Left lung (tissue), 10 donors: ENCODE results near the gene OR2B3. TPM values are rescaled to one million over a fixed set of nuclear protein-coding genes. Genes with fewer than 3 reads are reported as not detected.

Experiments
- ATAC-seq: fragments of 200-7000 bp; cut with Tn5 transposase; one replicate; pipeline ENCODE4 v1.9.1; 2020; ENCODE audit warnings: moderate library complexity
- DNase-seq, 4 donors: peaks; one replicate each; pipeline ENCODE4 v3.0.0-alpha.2; 2013 to 2020
- H3K27ac ChIP-seq, 2 donors: fragments of 200-600 bp; sonication (generic) in 1 of 2; one replicate each; pipeline versions ENCODE4 v1.5.0 to v1.8.0; 2020 to 2021
- H3K27me3 ChIP-seq, 2 donors: fragments of 200-600 bp; sonication (generic) in 1 of 2; one replicate each; pipeline versions ENCODE4 v1.5.0 to v1.8.0; 2020 to 2021
- H3K36me3 ChIP-seq, 2 donors: fragments of 200-600 bp; sonication (generic) in 1 of 2; one replicate each; pipeline versions ENCODE4 v1.5.0 to v1.8.0; 2020 to 2021
- H3K4me1 ChIP-seq, 2 donors: fragments of 200-600 bp; one replicate each; pipeline ENCODE4 v1.8.0; 2021
- H3K4me3 ChIP-seq, 2 donors: fragments of 200-600 bp; sonication (generic) in 1 of 2; one replicate each; pipeline versions ENCODE4 v1.5.0 to v1.8.0; 2020 to 2021; ENCODE audit warnings: mild to moderate bottlenecking in 1 of 2
- H3K9me3 ChIP-seq, 2 donors: fragments of 200-600 bp; sonication (generic) in 1 of 2; one replicate each; pipeline versions ENCODE4 v1.5.0 to v1.8.0; 2020 to 2021
- intact Hi-C, 2 donors: fragments of 100-400 bp; cut with DNase I; formaldehyde crosslinking; loops; one replicate each; pipeline versions ENCODE4 v1.11.2 to v1.14.2; 2022
- polyA plus RNA-seq, 6 donors: library from polyadenylated mRNA; unstranded; fragments of 120-200 nt; gene quantifications; one replicate each; pipeline ENCODE4 v1.2.1, GENCODE V29; 2013; ENCODE audit not compliant: insufficient read length in 6 of 6
- total RNA-seq, 2 donors: library from RNA; stranded (reverse); fragmentation: NEBNext Ultra II Directional; extraction: Animal tissue kit (Norgen Biotek cat#: 25700); gene quantifications; one replicate each; pipeline ENCODE4 v1.2.1, GENCODE V29; 2021
- TF ChIP-seq, protein P1 (sequence below), 2 donors: fragments of 200-600 bp; sonication (generic) in 1 of 2; IDR thresholded peaks; one replicate each; pipeline versions ENCODE4 v1.5.0 to v1.8.0; 2021; ENCODE audit warnings: antibody characterized with exemption in 2 of 2
- donor health status: DM: no; HTN: yes; CAD: no.
- donor health status: DM: no; HTN: no; CAD: no.

The OR2B3 gene
- total and polyA plus RNA-seq, 8 donors = not detected

DNA sequence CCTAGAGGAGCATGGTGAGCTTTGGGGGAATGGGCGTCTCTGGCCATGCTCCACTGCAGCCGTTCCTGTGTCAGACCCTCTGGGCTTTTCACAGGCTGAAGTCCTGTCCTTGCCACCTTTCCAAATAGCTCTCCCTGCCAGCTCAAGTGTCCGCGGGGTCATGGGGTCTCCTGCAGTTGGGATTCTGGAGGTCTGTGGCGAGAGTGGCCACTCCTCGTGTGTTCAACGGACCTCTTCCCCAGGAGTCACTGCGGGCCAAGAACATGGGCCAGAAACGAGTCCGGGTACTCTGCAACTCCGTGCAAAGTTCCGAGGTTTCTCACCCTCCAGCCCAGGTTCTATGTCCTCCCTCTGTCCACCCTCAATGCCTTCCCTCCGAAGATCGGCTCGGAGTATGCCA is 4.7 kb downstream of the OR2B3 start:
- Histone ChIP-seq H3K36me3 (no peaks in the 10 kb centered on the region), H3K27ac (no peak overlapping the region), H3K4me1 (no peaks in the 10 kb centered on the region), H3K27me3 (no peaks in the 10 kb centered on the region), H3K9me3 (no peaks in the 10 kb centered on the region), H3K4me3 (no peak overlapping the region)
- ATAC-seq (no peak), DNase-seq (peak in 1 of 4 donors; percentile 38)
- intact Hi-C loops = no loop called here
- TF ChIP-seq, protein P1, sequence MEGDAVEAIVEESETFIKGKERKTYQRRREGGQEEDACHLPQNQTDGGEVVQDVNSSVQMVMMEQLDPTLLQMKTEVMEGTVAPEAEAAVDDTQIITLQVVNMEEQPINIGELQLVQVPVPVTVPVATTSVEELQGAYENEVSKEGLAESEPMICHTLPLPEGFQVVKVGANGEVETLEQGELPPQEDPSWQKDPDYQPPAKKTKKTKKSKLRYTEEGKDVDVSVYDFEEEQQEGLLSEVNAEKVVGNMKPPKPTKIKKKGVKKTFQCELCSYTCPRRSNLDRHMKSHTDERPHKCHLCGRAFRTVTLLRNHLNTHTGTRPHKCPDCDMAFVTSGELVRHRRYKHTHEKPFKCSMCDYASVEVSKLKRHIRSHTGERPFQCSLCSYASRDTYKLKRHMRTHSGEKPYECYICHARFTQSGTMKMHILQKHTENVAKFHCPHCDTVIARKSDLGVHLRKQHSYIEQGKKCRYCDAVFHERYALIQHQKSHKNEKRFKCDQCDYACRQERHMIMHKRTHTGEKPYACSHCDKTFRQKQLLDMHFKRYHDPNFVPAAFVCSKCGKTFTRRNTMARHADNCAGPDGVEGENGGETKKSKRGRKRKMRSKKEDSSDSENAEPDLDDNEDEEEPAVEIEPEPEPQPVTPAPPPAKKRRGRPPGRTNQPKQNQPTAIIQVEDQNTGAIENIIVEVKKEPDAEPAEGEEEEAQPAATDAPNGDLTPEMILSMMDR (IDR thresholded peaks at IDR 0.05) = no peak

GRCh38 chr6:29081312-29081711 is 5.8 kb downstream of the OR2B3 start:
- Histone ChIP-seq H3K4me3 (no peak overlapping the region), H3K27ac (no peak overlapping the region), H3K27me3 (no peaks in the 10 kb centered on the region), H3K4me1 (no peaks in the 10 kb centered on the region), H3K36me3 (no peaks in the 10 kb centered on the region), H3K9me3 (no peaks in the 10 kb centered on the region)
- ATAC-seq = no peak
- no peak for DNase-seq
- intact Hi-C loops = no loop called here
- TF ChIP-seq, protein P1 (IDR thresholded peaks at IDR 0.05) = no peak

DNA sequence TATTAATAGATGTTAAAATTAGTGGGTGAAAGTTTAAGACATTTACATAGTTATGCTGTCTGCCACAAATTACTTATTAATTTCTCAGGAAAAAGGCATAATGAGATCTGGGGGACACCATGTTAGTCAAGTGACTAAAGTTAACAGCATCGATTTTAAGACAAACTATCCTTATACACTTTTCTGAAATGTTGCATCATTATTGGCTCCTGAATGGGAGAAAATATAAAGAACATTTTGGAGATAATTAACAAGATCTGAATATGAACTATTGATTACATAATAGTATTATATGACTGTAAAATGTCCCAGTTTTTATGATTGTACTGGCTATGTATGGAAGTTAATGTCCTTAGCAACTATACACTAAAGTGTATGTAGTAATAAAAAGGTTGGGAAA is 7.9 kb downstream of the OR2B3 start:
- H3K4me3 ChIP-seq = no peak overlapping the region
- no peak for DNase-seq
- intact Hi-C loops = no loop called here

GRCh38 chr6:29071831-29072723 is 15.0 kb downstream of the OR2B3 start:
- peak in 2 of 4 donors; percentile 1 to 13 for DNase-seq
- Histone ChIP-seq H3K36me3 (no peaks in the 10 kb centered on the region), H3K9me3 (peaks cover 0 to 2% of the 10 kb centered on the region in 2 donors), H3K27ac (no peak overlapping the region), H3K4me1 (no peaks in the 10 kb centered on the region), H3K4me3 (no peak overlapping the region), H3K27me3 (peaks cover 0 to 6% of the 10 kb centered on the region in 2 donors)
- TF ChIP-seq, protein P1 (IDR thresholded peaks at IDR 0.05) = peak; percentile 19 to 53
- peak; percentile 78 for ATAC-seq
- intact Hi-C loops = no loop called here

More for the DNA sequence above, 7.9 kb downstream of the OR2B3 start:
- no peak overlapping the region for H3K27ac ChIP-seq
- H3K27me3 ChIP-seq = peaks cover 0 to 5% of the 10 kb centered on the region in 2 donors
- H3K9me3 ChIP-seq = no peaks in the 10 kb centered on the region
- H3K36me3 ChIP-seq = no peaks in the 10 kb centered on the region
- TF ChIP-seq, protein P1 (IDR thresholded peaks at IDR 0.05) = no peak
- ATAC-seq = no peak
- H3K4me1 ChIP-seq = no peaks in the 10 kb centered on the region

- H3K4me1 ChIP-seq = no peaks in the 10 kb centered on the region
- intact Hi-C loops = no loop called here
- no peak overlapping the region for H3K27ac ChIP-seq
- no peaks in the 10 kb centered on the region for H3K27me3 ChIP-seq
- no peaks in the 10 kb centered on the region for H3K9me3 ChIP-seq
- H3K4me3 ChIP-seq = no peak overlapping the region
- no peak for DNase-seq
- no peaks in the 10 kb centered on the region for H3K36me3 ChIP-seq
- TF ChIP-seq, protein P1 (IDR thresholded peaks at IDR 0.05) = no peak
- no peak for ATAC-seq
Observed at GRCh38 chr6:29051680-29052079, 35.4 kb downstream of the OR2B3 start.
